Nasal cavity respiratory epithelium epithelial cell of viscerocranial mucosa (primary cell): ENCODE results near the gene IL1RN. TPM values are rescaled to one million over a fixed set of nuclear protein-coding genes. Genes with fewer than 3 reads are reported as not detected.

Experiments
- total RNA-seq: library from RNA; depleted of rRNA; stranded (reverse); fragments of >200 nt; gene quantifications from 2 replicates; pipeline ENCODE4 v1.2.3, GENCODE V29; 2014

The IL1RN gene, protein sequence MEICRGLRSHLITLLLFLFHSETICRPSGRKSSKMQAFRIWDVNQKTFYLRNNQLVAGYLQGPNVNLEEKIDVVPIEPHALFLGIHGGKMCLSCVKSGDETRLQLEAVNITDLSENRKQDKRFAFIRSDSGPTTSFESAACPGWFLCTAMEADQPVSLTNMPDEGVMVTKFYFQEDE
- total RNA-seq, result 53.7 and 106 TPM in 2 replicates

DNA sequence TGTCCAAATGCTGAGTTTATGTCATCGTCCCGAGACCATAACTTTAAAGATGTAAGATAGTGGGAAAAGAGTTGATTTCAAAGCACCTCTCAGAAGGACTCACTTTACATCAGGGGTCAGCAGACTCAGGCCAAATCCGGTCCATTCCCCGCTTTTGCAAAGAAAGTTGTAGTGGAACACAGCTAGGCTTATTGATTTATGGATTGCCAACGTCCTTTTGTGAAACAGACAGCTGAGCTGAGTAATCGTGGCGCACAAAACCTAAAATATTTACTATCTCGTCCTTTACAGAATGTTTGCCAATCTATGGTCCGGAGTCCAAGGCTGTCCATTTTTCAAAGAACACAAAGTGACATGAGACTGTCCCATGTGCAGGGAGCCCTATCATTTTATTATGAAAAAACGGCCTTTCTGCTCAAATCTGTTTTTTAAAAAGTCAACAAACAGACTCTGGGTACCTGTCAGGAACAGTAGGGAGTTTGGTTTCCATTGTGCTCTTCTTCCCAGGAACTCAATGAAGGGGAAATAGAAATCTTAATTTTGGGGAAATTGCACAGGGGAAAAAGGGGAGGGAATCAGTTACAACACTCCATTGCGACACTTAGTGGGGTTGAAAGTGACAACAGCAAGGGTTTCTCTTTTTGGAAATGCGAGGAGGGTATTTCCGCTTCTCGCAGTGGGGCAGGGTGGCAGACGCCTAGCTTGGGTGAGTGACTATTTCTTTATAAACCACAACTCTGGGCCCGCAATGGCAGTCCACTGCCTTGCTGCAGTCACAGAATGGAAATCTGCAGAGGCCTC is at the start of gene IL1RN:
Gene IL1RN, plus strand, starts transcription at position 754 of the 801 bp plus-strand sequence. Its CDS starts 27 bp downstream, at position 781.

DNA sequence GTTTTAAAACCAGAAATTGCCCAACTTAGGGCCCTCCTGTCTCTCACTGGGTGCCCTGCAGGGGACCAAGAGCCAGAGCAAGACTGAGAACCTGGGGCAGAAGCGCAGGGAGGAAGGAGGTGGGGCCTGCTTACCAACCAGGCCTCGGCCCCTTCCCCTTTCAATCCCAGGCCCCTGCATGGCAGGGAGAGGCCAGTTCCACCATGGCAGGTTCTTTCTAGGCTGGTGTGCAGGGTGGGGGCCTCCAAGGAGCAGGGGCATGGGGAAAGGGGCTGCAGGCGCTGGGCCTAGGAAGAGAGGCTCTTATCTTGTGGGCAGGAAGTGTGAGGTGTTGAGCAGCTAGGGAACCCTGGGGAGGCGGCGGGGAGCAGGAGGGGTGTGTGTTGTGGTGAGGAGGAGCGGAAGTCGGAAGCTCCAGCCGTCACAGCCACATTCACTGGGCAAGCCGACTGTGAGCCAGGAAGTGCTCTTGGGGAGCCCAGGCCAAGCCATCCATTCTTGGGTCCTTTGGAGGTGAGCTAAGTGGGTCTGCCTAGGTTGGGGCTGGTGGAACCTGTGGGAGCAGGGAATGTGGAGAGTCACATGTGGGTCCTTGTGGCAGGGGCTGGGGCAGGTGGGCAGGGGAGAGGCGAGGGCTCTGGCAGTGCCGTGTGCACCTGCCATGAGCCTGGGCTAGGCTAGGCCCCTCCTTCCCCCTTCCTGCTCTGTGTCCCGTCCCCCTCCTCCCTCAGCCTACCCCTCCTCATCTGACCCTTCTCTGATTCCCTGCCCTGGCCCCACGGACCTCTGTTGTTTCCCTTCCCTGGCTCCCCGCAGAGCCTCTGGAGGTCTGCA is 46.4 kb downstream of the IL1RN start, which contains the start of gene PSD4:
Gene PSD4, plus strand, starts transcription at position 430 of the 834 bp plus-strand sequence. CDS start 8,486 bp downstream, outside the sequence.

Other genes starting within 250 kb of the IL1RN start
- not detected in 2 replicates for gene IL37, start 216.4 kb upstream of the IL1RN start, total RNA-seq
- 1.7 and 2.6 TPM in 2 replicates for gene IL36G, start 149.6 kb upstream of the IL1RN start, total RNA-seq
- 1.0 and 1.2 TPM in 2 replicates for gene IL36A, start 122.1 kb upstream of the IL1RN start, total RNA-seq
- gene IL36B, start 74.7 kb upstream of the IL1RN start, total RNA-seq, result under 0.01 TPM in 1 of 2 replicates, not detected in the other
- gene IL36RN, start 68.4 kb upstream of the IL1RN start, total RNA-seq, result 2.0 and 5.1 TPM in 2 replicates
- gene IL1F10, start 59.6 kb upstream of the IL1RN start, total RNA-seq, result 0.34 TPM in 1 of 2 replicates, not detected in the other
- gene PSD4, start 46.4 kb downstream of the IL1RN start, total RNA-seq, result 14.4 and 29.4 TPM in 2 replicates
- under 0.01 and 1.1 TPM in 2 replicates for gene PAX8, start 151.3 kb downstream of the IL1RN start, total RNA-seq